Left cardiac atrium (tissue), 4 donors: ENCODE results near the gene GEMIN5. TPM values are rescaled to one million over a fixed set of nuclear protein-coding genes. Genes with fewer than 3 reads are reported as not detected.

Experiments used
- ATAC-seq, 2 donors: fragments of 200-7000 bp; cut with Tn5 transposase; one replicate each; pipeline ENCODE4 v1.9.1; 2020; ENCODE audit warnings: mild to moderate bottlenecking in 2 of 2, moderate library complexity in 2 of 2
- DNase-seq: peaks from one replicate; pipeline ENCODE4 v3.0.0-alpha.2; 2020
- intact Hi-C, 2 donors: fragments of 100-400 bp; cut with DNase I; formaldehyde crosslinking; loops; one replicate each; pipeline versions ENCODE4 v1.14.1 to v1.15.1; 2022 to 2023
- total RNA-seq, 2 donors: library from RNA; stranded (reverse); fragmentation: NEBNext Ultra II Directional; extraction: Animal tissue kit (Norgen Biotek cat#: 25700); gene quantifications; one replicate each; pipeline ENCODE4 v1.2.1, GENCODE V29; 2021
- donor health status: DM: no; HTN: yes; CAD: no.
- donor health status: DM: no; HTN: yes; CAD: no; lungs with severe emphysema.
- donor health status: DM: yes; HTN: yes; CAD: no.
- donor health status: Dilated cardiomyopathy.

Gene GEMIN5
- total RNA-seq, 2 donors from 2014 or later = 11.7 to 14.3 TPM

GRCh38 chr5:154858972-154859871, 78.8 kb downstream of the GEMIN5 start:
- intact Hi-C loops = loop anchor here in 1 of 2 donors (5.0 kb wide), 1 partner anchor 102 kb away; the partner anchor contains the start of gene LARP1
- no peak for DNase-seq
- ATAC-seq = no peak

- DNase-seq = peak; percentile 99
- peak; percentile 93 to 94 for ATAC-seq
- intact Hi-C loops = loop anchor here in 1 of 2 donors (5.0 kb wide), 1 partner anchor 101 kb away; the partner anchor contains the start of gene LARP1
These were observed 79.6 kb downstream of the GEMIN5 start, which contains the start of gene CNOT8 for GRCh38 chr5:154858297-154858971. Gene CNOT8, plus strand, starts transcription at chr5:154858627. Its CDS starts 4,652 bp downstream, at chr5:154863279.

- intact Hi-C loops = loop anchor here in 1 of 2 donors (5.0 kb wide), 1 partner anchor 100 kb away; the partner anchor contains the start of gene LARP1
- DNase-seq = peak; percentile 97
- peak; percentile 84 to 89 for ATAC-seq
These were observed 80.3 kb downstream of the GEMIN5 start for GRCh38 chr5:154857530-154858296.

- ATAC-seq = no peak
- no peak for DNase-seq
- intact Hi-C loops = no loop called here
These were observed 86.7 kb downstream of the GEMIN5 start for GRCh38 chr5:154851351-154851750.

- DNase-seq (peak; percentile 81), ATAC-seq (peak; percentile 99)
- intact Hi-C loops = no loop called here
These were observed 87.6 kb downstream of the GEMIN5 start, which contains the start of gene FAXDC2 for GRCh38 chr5:154850255-154851062. Gene FAXDC2, minus strand, starts transcription at chr5:154850603. Its CDS starts 12,425 bp downstream, at chr5:154838178.

- no peak for DNase-seq
- intact Hi-C loops = no loop called here
- peak; percentile 53 to 56 for ATAC-seq
These were observed 88.2 kb downstream of the GEMIN5 start for GRCh38 chr5:154849791-154850201.

- ATAC-seq = no peak
- no peak for DNase-seq
- intact Hi-C loops = no loop called here
These were observed 88.7 kb downstream of the GEMIN5 start for GRCh38 chr5:154849264-154849785.

- intact Hi-C loops = no loop called here
- ATAC-seq (no peak), DNase-seq (no peak)
These were observed 93.2 kb downstream of the GEMIN5 start for GRCh38 chr5:154844809-154845208.

GRCh38 chr5:154842689-154843530, 95.1 kb downstream of the GEMIN5 start:
- intact Hi-C loops = no loop called here
- no peak for ATAC-seq

GRCh38 chr5:154841273-154841661, 96.7 kb downstream of the GEMIN5 start:
- no peak for ATAC-seq
- no peak for DNase-seq
- intact Hi-C loops = no loop called here

More at GRCh38 chr5:154842689-154843530, 95.1 kb downstream of the GEMIN5 start:
- no peak for DNase-seq

- peak in 1 of 2 donors; percentile 43 for ATAC-seq
- no peak for DNase-seq
- intact Hi-C loops = no loop called here
These were observed 97.4 kb downstream of the GEMIN5 start for GRCh38 chr5:154840435-154841272.

Other genes starting within 250 kb of the GEMIN5 start
- gene LARP1, start 182.8 kb downstream of the GEMIN5 start, total RNA-seq = 100 to 1,000 TPM; 105 to 145 TPM
- 10 to 100 TPM; 10.1 to 28.2 TPM for gene FAXDC2, start 87.6 kb downstream of the GEMIN5 start, total RNA-seq
- gene CNOT8, start 79.6 kb downstream of the GEMIN5 start, total RNA-seq = 10 to 100 TPM; 29.3 to 30.3 TPM
- 10 to 100 TPM; 58.2 to 63.5 TPM for gene MRPL22, start 2.9 kb upstream of the GEMIN5 start, total RNA-seq
- under 1 TPM in 1 of 2 donors, not detected in 1; 0.05 TPM for gene KIF4B, start 75.5 kb upstream of the GEMIN5 start, total RNA-seq